Memory B cell (primary cell): ENCODE results near the gene TAS2R31.
A peak's percentile ranks its signal among the peaks of the same experiment; 100 is the strongest.
"Not testable (repeated sequence)": the region's sequence is repeated elsewhere in the genome, so short reads cannot be mapped to it uniquely, and the experiment has no call there.

Source experiments
- ATAC-seq: fragments of 150-1000 bp; cut with Tn5 transposase; 2 replicates; pipeline ENCODE4 v1.10.0; 2021; ENCODE audit warnings: low read depth, mild to moderate bottlenecking, moderate library complexity
- DNase-seq, 2 donors: peaks; one replicate each; pipeline ENCODE4 v3.0.0; 2022; ENCODE audit warnings: low spot score in 2 of 2
- H3K27ac Mint-ChIP-seq: one replicate; pipeline ENCODE4 v1.8.0; 2022; ENCODE audit warnings: mild to moderate bottlenecking, moderate library complexity, mixed read lengths
- H3K27me3 Mint-ChIP-seq: one replicate; pipeline ENCODE4 v1.8.0; 2022; ENCODE audit warnings: mixed read lengths
- H3K36me3 Mint-ChIP-seq: one replicate; pipeline ENCODE4 v1.8.0; 2022; ENCODE audit warnings: mild to moderate bottlenecking, mixed read lengths
- H3K4me1 Mint-ChIP-seq: one replicate; pipeline ENCODE4 v1.8.0; 2022; ENCODE audit warnings: mixed read lengths
- H3K4me3 Mint-ChIP-seq: one replicate; pipeline ENCODE4 v1.8.0; 2022; ENCODE audit warnings: mild to moderate bottlenecking, moderate library complexity, mixed read lengths
- H3K9me3 Mint-ChIP-seq: one replicate; pipeline ENCODE4 v1.8.0; 2022; ENCODE audit warnings: mixed read lengths

TAS2R31 gene

GRCh38 chr12:11031307-11031706, at the start of gene TAS2R31:
TAS2R31 (minus strand) TSS chr12:11031407; CDS start chr12:11031335, 72 bp downstream.
- DNase-seq (no peak), ATAC-seq (no peak)
- no peak within 1 kb of the TSS for H3K4me3 Mint-ChIP-seq
- no peak within 1 kb of the TSS for H3K27ac Mint-ChIP-seq
- H3K4me1 Mint-ChIP-seq = no peaks in the 10 kb centered on the region
- H3K9me3 Mint-ChIP-seq = no peaks in the 10 kb centered on the region
- no peaks in the 10 kb centered on the region for H3K27me3 Mint-ChIP-seq
- peaks cover 32% of the 10 kb centered on the region for H3K36me3 Mint-ChIP-seq

DNA sequence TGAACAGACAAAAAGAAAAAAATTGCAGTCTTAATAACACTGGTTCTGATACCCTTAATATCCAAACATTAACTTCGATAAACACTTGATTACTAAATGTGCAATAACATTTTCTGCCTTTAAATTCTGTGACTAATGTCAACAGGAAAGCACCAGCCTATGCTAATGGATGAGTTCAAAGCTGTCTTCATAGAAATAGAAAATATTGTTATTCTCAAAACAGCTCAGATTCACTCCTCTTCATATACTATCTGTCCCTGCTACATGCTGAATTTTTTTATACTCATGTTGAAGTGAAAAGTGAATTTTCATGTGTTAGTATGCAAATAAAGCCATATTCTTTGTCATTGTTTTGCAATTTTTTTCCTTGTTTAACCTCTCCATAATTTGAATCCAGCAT, 47.0 kb upstream of the TAS2R31 start:
- Mint-ChIP-seq H3K4me1 (peaks cover 14% of the 10 kb centered on the region), H3K4me3 (no peak overlapping the region), H3K27me3 (no peaks in the 10 kb centered on the region), H3K27ac (no peak overlapping the region), H3K36me3 (peaks cover 13% of the 10 kb centered on the region), H3K9me3 (peaks cover 5% of the 10 kb centered on the region)
- ATAC-seq (no peak), DNase-seq (no peak)

- DNase-seq = no peak
- ATAC-seq = no peak
- no peaks in the 10 kb centered on the region for H3K27me3 Mint-ChIP-seq
Measured at GRCh38 chr12:11075642-11076041, 44.4 kb upstream of the TAS2R31 start.

GRCh38 chr12:11071414-11071813, 40.2 kb upstream of the TAS2R31 start:
- no peak for DNase-seq
- Mint-ChIP-seq H3K9me3 (peaks cover 2% of the 10 kb centered on the region), H3K27me3 (no peaks in the 10 kb centered on the region), H3K36me3 (peaks cover 11% of the 10 kb centered on the region), H3K4me3 (no peak overlapping the region), H3K4me1 (peaks cover 16% of the 10 kb centered on the region), H3K27ac (no peak overlapping the region)
- no peak for ATAC-seq

More at GRCh38 chr12:11075642-11076041, 44.4 kb upstream of the TAS2R31 start:
- Mint-ChIP-seq H3K4me3 (no peak overlapping the region), H3K27ac (no peak overlapping the region), H3K36me3 (peaks cover 7% of the 10 kb centered on the region), H3K4me1 (peaks cover 18% of the 10 kb centered on the region), H3K9me3 (no peaks in the 10 kb centered on the region)

DNA sequence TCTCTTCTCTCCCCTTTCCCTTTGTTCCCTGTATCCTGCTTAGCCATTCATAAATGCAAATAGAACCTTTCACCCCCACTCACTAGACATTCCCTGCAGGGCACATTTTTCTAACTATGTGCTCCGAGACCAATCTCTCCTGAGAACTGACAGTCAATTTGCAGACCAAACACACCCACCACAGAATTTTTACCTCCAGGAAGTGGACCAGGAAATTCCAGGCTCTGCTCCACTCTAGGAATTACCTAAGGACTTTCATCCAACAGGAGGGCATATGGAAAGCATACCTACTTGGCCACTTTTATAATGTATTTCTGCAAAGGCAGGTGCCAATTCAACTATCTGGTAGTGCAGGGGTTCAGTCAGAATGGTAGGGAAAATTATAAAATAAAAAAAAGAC, 39.8 kb upstream of the TAS2R31 start:
- H3K9me3 Mint-ChIP-seq = peaks cover 2% of the 10 kb centered on the region
- H3K27ac Mint-ChIP-seq = no peak overlapping the region
- no peaks in the 10 kb centered on the region for H3K27me3 Mint-ChIP-seq
- DNase-seq = no peak
- no peak for ATAC-seq
- peaks cover 11% of the 10 kb centered on the region for H3K36me3 Mint-ChIP-seq
- H3K4me3 Mint-ChIP-seq = no peak overlapping the region
- peaks cover 16% of the 10 kb centered on the region for H3K4me1 Mint-ChIP-seq

GRCh38 chr12:11069854-11070365, 38.7 kb upstream of the TAS2R31 start:
- Mint-ChIP-seq H3K4me1 (peaks cover 13% of the 10 kb centered on the region), H3K4me3 (no peak overlapping the region), H3K27me3 (no peaks in the 10 kb centered on the region), H3K27ac (no peak overlapping the region), H3K36me3 (peaks cover 14% of the 10 kb centered on the region), H3K9me3 (peaks cover 2% of the 10 kb centered on the region)
- ATAC-seq (no peak), DNase-seq (no peak)

DNA sequence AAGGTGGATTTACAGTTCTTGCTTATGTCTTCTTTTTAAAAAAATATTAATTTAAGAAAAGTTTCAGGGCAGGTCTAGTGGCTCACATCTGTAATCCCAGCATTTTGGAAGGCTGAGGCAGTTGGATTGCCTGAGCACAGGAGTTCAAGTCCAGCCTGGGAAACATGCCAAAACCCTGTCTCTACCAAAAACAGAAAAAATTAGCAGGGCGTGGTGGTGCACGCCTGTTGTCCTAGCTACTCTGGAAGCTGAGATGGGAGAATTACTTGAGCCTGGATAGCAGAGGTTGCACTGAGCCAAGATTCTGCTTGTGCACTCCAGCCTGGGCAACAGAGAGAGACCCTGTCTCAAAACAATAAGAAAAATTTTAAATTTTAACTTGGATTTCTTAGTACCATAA, 36.3 kb upstream of the TAS2R31 start:
- ATAC-seq (no peak), DNase-seq (no peak)
- Mint-ChIP-seq H3K9me3 (peaks cover 2% of the 10 kb centered on the region), H3K27me3 (no peaks in the 10 kb centered on the region), H3K4me3 (no peak overlapping the region), H3K27ac (no peak overlapping the region), H3K36me3 (peaks cover 13% of the 10 kb centered on the region), H3K4me1 (peaks cover 12% of the 10 kb centered on the region)

DNA sequence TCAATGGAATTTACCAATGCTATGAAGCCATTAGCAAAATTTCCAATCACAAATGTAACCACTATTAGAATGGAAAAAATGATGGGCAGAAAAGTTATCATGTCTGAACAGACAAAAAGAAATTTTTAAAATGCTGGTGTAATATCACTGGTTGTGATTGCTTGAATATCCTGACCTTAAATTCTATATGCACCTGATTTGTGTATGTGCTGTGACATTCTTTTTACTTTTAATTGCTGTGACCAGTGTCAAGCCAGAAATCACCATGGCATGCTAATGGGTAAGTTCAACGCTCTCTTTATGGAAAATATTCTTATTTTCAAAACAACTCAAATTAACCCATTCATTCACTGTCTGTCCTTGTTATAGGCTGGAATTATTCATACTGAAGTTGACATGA, 31.0 kb upstream of the TAS2R31 start, which contains the start of gene TAS2R46:
TAS2R46 (minus strand) TSS at position 101 of the 400 bp plus-strand sequence; CDS start at position 101, 0 bp downstream.
- H3K4me3 Mint-ChIP-seq, ATAC-seq, H3K36me3 Mint-ChIP-seq, H3K27me3 Mint-ChIP-seq, H3K9me3 Mint-ChIP-seq, DNase-seq: not testable (repeated sequence)
- Mint-ChIP-seq H3K4me1 (peaks cover 11% of the 10 kb centered on the region), H3K27ac (peak within 1 kb of the TSS; percentile 63)

DNA sequence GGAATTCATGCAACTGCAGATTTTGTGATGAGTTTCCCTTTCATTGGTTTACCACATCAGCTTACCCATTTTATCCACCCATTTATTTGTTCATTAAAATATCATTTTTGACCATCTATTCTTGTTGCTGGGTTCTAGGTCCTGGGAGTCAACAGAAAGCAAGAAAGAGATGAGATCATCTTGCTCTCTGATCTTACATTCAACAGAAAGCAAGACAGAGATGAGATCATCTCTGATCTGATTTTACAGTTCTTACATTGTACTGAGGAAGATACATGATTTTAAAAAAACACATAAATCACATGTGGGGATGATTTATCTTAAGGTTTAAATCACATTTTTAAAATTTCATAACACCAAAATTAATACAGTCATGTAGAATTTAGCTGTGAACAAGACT, 28.6 kb upstream of the TAS2R31 start:
- H3K9me3 Mint-ChIP-seq = no peaks in the 10 kb centered on the region
- ATAC-seq (no peak), DNase-seq (no peak)
- no peak overlapping the region for H3K27ac Mint-ChIP-seq
- peaks cover 6% of the 10 kb centered on the region for H3K36me3 Mint-ChIP-seq
- H3K4me1 Mint-ChIP-seq = peaks cover 11% of the 10 kb centered on the region
- H3K27me3 Mint-ChIP-seq = no peaks in the 10 kb centered on the region
- H3K4me3 Mint-ChIP-seq = no peak overlapping the region

DNA sequence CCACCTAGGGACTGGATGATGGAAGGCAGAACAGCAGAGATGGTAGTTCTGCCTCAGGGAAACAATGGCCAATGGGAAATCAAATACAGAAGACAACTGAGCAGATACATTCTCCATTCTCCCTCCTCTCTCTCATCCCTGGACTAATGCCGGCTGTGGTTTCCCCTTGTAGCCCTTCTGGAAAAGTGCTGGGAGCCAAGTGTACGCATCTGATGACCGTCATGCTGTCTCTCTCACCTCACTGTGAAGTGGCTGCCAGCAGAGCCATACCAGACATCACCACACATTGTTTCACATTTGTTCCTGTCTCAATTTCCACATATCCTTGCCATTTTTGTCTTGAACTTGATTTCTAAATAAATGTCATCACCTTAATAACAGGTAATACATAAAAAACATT, 27.8 kb upstream of the TAS2R31 start:
- H3K27me3 Mint-ChIP-seq = no peaks in the 10 kb centered on the region
- peaks cover 9% of the 10 kb centered on the region for H3K4me1 Mint-ChIP-seq
- ATAC-seq (no peak), DNase-seq (no peak)
- H3K27ac Mint-ChIP-seq = no peak overlapping the region
- H3K9me3 Mint-ChIP-seq = no peaks in the 10 kb centered on the region
- H3K4me3 Mint-ChIP-seq = no peak overlapping the region
- peaks cover 6% of the 10 kb centered on the region for H3K36me3 Mint-ChIP-seq

DNA sequence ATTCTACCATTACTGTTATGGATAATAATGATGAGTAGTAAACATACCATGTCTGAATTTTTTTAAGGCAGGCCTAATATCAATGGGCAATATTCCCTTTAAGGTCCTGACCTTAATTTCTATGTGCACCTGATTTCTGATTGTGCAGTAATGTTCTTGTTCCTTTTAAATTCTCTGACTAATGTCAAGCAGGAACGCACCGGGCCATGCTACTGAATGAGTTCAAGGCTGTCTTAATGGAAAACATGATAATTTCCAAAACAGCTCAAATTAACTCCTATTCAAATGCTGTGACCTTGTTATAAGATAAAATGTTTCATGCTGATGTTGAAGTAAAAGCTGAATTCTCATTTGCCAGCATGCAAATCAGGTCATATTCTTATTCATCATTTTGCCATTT, 24.1 kb upstream of the TAS2R31 start:
- Mint-ChIP-seq H3K36me3 (peaks cover 16% of the 10 kb centered on the region), H3K4me3 (no peak overlapping the region), H3K27ac (no peak overlapping the region), H3K9me3 (peaks cover 7% of the 10 kb centered on the region), H3K27me3 (no peaks in the 10 kb centered on the region), H3K4me1 (no peaks in the 10 kb centered on the region)
- ATAC-seq (no peak), DNase-seq (no peak)

GRCh38 chr12:11049806-11050531, 18.8 kb upstream of the TAS2R31 start:
- not testable (repeated sequence) for H3K9me3 Mint-ChIP-seq, DNase-seq
- peaks cover 37% of the 10 kb centered on the region for H3K36me3 Mint-ChIP-seq

DNA sequence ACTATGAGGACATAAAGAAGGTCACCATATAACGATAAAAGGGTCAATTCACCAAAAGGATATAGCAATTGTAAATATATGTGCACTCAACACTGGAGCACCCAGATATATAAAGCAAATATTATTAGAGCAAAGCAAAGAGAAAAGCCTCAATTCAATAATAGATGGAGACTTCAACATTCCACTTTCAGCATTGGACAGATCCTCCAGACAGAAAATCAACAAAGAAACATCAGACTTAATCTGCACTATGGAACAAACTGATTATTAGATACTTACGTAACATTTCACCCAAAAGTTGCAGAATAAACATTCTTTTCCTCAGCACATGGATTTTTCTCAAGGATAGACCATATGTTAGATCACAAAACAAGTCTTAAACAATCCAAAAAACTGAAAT, 10.2 kb upstream of the TAS2R31 start:
- peaks cover 44% of the 10 kb centered on the region for H3K36me3 Mint-ChIP-seq

More at GRCh38 chr12:11049806-11050531, 18.8 kb upstream of the TAS2R31 start:
- not testable (repeated sequence) for H3K27me3 Mint-ChIP-seq, H3K4me1 Mint-ChIP-seq, H3K27ac Mint-ChIP-seq, H3K4me3 Mint-ChIP-seq, ATAC-seq

DNA sequence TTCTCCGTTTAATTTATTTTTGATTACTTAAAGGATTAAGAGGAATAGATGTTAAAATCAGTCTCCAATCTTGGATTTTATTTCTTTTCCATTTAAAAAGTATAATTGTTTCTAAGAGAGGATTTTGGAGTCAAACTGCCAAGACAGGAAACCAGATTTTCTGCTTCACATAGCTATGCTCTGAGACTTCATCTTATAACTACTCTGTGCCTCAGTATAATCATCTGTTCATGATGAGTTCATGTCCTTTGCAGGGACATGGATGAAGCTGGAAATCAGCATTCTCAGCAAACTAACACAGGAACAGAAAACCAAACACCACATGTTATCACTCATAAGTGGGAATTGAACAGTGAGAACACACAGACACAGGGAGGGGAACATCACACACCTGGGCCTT, 9.0 kb upstream of the TAS2R31 start:
- no peak overlapping the region for H3K4me3 Mint-ChIP-seq
- H3K9me3 Mint-ChIP-seq = peaks cover 5% of the 10 kb centered on the region
- peaks cover 42% of the 10 kb centered on the region for H3K36me3 Mint-ChIP-seq
- H3K4me1 Mint-ChIP-seq = no peaks in the 10 kb centered on the region
- ATAC-seq (no peak), DNase-seq (no peak)
- H3K27ac Mint-ChIP-seq = no peak overlapping the region
- H3K27me3 Mint-ChIP-seq = no peaks in the 10 kb centered on the region

More for the DNA sequence above, 10.2 kb upstream of the TAS2R31 start:
- not testable (repeated sequence) for H3K4me3 Mint-ChIP-seq, H3K27me3 Mint-ChIP-seq, ATAC-seq, H3K9me3 Mint-ChIP-seq, H3K4me1 Mint-ChIP-seq, DNase-seq, H3K27ac Mint-ChIP-seq

DNA sequence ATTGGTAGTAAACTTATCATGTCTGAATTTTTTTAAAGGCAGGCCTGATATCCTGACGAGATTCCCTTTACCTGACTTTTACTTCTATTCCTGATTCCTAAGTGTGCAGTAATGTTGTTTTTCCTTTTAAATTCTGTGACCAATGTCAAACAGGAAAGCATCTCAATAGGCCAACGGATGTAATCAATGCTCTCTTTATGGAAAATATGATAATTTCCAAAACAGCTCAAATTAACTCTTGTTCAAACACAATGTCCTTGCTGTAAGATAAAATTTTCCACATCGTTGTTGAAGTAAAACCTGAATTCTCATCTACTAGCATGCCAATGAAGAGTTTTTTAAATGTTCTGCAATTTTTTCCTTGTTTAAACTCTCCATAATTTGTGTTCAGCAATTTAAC, 8.0 kb upstream of the TAS2R31 start:
- Mint-ChIP-seq H3K4me1 (no peaks in the 10 kb centered on the region), H3K4me3 (no peak overlapping the region), H3K36me3 (peaks cover 36% of the 10 kb centered on the region), H3K9me3 (peaks cover under 1% of the 10 kb centered on the region), H3K27me3 (no peaks in the 10 kb centered on the region), H3K27ac (no peak overlapping the region)
- ATAC-seq (no peak), DNase-seq (no peak)
